GM21515 (cell line): ENCODE measurements around the gene PDXDC1.
"Not testable (repeated sequence)": the region's sequence is repeated elsewhere in the genome, so short reads cannot be mapped to it uniquely, and the experiment has no call there.

Experiments used
- ATAC-seq: cut with Tn5 transposase; IDR thresholded peaks from one replicate; pipeline ENCODE4 v1.9.1; 2021; ENCODE audit not compliant: unreplicated experiment

Gene PDXDC1

DNA sequence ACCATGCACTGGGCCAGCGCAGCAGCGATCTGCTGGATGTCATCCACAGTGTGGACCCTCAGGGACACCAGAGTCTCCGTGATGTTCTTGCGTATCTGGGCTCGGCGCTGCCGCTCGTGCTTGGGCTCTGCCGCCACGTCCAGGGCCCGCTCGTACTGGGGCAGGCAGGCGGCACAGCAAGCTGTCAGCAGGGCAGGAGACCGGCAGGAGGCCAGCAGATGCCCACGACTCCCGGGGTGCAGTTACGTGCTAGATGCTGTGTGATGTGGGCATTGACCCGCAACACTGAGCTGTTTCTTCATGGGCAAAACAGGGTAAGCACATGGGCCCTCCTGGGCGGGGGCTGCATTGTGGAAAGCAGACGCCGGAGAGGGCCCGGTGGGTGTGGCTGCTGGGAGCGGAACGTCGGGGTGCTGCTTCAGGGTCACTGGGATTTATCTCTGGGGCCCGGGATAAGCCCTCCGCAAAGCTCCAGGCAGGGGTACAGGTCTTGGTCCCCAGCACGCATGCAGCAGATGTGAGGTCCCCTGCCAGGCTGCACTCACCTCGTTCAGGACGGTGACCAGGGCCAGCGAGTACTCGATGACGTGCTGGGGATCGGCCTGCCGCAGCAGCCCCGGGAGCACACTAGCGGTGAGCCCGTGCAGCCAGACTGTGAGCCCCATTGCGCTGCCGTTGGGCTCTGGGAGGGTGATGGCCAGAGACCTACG, 158.0 kb downstream of the PDXDC1 start:
- not testable (repeated sequence) for ATAC-seq

DNA sequence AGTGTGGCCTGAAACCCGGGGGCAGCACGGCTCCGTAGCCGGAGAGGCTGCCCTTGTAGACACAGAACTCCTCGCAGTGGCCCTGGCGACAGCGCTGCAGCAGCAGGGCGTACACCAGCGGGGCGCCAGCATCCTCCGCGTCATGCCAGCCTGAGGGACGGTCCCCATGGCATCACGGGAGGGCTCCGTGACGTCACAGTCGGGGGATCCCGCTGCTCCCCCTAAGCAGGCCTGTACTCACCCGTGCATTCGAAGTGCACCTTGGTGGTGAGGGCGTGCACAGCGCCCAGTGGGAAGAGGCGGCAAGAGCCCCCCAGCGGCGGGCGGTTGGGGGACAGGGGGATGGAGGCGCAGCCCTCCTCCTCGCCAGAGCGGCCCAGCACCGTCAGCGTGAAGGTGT, 158.7 kb downstream of the PDXDC1 start:
- ATAC-seq: not testable (repeated sequence)

GRCh38 chr16:15134752-15135482, 160.1 kb downstream of the PDXDC1 start:
- ATAC-seq: not testable (repeated sequence)

DNA sequence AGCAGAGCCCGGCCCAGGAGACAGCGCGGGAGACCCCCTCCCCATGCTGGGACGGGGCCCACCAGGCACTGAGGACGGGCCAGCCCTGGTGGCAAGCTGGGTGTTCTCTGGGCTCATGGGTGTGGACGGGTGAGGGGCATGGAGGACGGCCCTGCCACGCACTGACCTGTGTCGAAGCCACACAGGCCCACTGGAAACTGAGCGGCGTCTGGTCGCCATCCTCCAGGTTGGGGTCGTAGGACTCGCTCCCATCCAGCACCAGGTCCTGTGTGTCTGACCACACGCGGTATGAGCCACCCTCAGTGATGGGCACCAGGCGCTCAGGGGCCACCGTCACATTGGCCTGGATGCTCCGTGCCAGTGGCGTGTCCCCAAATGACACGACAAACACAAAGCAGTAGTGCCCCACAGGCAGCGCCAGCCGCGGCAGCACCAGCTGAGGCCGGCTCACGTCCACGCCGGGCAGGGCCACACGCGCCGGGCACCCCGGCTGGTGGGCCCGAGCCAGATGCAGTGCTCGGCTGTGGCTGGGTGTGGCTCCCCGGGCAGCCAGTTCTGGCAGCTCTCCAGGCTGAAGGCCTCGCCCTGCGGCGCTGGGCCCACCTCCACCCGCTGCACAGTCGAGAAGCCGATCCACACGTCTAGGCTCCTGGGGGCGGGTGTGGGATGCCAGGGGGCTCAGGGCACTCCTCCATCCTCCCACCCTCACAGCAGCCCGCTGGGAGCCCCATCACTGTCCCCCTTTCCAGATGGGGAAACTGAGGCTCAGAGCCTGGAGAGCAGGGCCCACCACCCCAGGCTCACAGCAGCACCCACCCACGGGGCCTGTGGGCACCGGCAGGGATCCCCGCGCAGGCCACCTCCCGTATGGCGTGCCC, 160.9 kb downstream of the PDXDC1 start:
- ATAC-seq: not testable (repeated sequence)

DNA sequence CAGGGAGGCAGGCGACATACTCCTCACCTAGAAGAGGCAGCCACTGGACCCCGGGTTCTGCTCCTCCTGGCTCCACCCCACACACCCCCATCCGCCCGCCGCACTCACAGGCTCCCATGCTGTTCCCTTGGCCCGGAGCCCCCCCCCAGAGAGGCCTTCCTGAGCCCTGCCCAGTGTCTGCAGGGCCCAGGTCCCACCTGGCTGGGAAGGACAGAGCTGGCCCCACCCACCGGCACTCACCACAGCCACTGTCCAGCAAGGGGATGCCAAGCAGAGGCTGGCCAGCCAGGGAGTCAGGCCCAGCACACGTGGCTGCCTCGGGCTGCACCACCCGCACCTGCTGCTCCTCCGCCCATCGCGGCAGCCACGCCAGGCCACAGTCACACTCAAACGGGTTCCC, 162.7 kb downstream of the PDXDC1 start:
- not testable (repeated sequence) for ATAC-seq

GRCh38 chr16:15140444-15141365, 165.9 kb downstream of the PDXDC1 start:
- not testable (repeated sequence) for ATAC-seq

GRCh38 chr16:15141586-15141985, 166.8 kb downstream of the PDXDC1 start:
- no peak for ATAC-seq

GRCh38 chr16:15142107-15142890, 167.5 kb downstream of the PDXDC1 start:
- ATAC-seq: not testable (repeated sequence)

DNA sequence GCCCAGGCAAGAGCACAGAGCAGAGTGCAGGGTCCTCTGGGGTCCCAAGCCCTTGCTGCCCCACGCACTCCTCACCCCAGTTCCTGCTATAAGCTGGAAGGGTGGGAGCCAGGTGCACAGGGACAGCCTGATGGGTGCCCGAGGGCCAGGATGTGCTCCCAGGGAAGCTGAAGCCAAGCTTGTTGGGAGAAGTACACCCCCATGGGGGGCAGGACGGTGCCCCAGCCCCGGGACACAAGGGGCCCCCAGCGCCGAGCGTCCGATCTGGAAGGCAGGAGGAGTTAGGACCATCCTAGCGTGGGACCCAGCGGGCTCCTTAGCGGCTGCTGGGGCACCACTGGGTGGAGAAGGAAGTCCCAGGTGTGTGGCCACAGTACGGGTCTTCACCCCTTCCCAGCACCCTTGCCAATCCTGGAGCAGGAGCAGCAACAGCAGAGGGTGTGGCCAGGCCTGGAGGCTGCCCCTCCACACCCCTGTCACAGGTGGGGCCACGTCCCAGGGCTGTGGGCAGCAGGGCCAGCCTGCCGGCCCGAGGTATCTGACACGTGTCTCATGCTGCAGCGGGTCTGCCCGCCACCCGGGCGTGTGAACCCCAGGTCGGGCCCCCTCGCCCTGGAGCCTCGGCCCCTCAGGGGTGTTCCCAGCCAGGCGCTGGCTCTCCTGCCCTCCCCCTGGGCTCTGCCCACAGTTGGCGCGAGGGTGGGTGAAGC, 168.2 kb downstream of the PDXDC1 start:
- ATAC-seq: not testable (repeated sequence)

GRCh38 chr16:15143601-15144091, 168.8 kb downstream of the PDXDC1 start:
- ATAC-seq: not testable (repeated sequence)

- ATAC-seq: not testable (repeated sequence)
Measured at GRCh38 chr16:15144092-15144631, 169.3 kb downstream of the PDXDC1 start.

DNA sequence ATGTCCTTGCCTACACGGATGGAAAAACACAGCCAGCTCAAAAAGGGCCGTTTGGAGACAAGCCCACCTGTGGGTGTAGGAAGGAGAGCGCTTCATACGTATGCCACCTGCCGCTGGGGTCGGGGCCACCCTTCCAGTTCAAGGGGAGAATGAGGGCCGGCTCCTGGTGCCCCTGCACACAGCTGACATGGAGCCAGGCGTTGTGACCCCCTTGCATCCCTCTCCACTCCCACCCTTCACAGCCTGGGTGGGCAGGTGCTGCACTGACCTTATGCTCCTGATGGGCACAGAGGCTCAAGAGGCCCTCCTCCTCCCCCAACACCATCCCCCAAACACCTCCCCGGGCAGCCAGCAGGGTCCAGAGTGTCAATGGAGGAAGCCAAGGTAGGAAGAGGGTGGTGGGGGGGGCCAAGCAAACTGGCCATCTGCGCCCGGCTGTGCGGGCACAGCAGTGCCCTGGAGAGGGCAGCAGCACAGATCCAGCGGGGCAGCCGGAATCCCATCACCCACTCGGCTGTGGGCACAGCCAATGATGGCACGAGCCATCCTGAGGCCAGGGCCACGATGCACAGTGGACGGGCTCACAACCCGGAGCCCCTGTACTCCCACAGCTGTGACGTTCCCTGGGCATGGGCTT, 170.1 kb downstream of the PDXDC1 start:
- ATAC-seq: not testable (repeated sequence)

DNA sequence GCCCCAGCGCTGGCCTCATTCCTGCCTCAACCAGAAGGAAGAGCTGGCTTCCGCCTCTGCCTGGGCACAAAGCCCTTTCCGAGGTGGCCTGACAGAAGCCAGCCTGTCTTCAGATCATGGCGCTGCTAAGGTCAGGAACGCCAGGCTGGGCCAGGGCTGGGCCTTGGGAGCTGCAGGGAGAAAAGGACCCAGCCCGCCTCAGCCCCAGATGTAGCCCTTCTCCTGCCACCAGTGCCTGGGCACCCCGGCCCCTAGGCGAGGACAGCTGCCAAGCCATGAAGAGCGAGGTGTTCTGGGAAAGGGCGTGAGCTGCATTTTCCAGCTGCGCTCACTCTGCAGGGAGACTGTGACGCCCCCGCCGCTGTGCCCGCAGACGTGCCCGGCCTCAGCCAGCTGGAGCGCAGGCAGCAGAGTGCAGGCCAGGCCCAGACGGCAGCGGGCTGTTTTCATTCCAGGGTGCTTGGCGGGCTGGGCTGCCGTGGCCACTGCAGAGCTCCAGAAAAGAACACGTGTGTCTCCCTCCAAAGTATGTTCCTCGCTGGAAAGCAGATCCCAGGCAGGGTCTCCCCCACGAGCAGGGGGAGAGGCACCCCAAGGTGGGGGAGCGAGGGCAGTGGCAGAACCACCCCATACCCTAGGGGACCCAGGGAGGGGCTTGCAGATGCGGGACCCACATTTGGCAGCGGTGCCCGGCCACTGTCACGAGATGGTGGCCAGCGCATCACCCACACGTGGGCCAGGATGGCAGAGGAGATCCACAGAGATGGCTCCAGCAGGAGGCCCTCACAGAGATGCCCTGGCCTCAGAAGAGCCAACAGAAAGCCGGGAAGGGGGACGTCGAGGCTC, 170.8 kb downstream of the PDXDC1 start:
- ATAC-seq: not testable (repeated sequence)

DNA sequence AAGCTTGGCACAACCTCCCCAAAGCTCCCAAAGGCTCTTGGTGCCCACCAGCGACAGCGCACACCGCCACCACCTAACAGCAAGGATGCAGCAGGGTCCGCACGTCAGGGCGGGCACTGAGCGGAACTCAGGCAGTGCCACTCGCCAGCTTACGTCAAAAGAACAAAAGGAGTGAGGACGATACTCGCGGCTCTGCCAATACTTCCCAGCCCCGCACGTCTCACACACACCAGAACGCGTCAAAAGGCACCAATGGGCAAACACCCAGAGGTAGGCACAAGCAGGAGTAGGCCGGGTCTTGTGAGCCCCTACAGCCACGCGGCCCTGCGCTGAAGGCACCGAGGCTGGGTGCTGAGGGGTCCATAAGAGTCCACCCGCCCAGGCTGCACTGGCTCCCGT, 171.4 kb downstream of the PDXDC1 start:
- not testable (repeated sequence) for ATAC-seq

- not testable (repeated sequence) for ATAC-seq
Measured at GRCh38 chr16:15148831-15149230, 174.0 kb downstream of the PDXDC1 start.

GRCh38 chr16:15149260-15149659, 174.4 kb downstream of the PDXDC1 start:
- ATAC-seq: not testable (repeated sequence)

DNA sequence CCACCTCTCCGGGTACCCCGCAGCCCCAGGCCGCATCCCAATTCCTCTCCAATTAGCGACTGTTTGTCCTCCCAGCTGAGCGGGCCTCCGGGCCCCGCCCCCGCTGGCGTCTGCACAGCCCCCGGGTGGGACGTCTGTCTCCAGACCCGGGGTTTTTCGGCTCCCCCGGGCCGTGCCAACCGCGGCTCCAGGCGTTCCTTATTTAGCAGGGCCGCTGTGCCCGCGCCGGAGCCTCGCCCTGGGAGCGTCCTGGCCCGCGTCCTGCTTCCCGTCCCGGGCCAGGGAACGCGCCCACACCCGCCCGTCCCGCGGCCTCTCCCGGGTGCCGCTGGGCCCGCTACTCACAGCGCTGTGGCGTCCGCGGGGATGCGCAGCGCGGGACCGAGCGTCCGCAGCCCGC, 179.2 kb downstream of the PDXDC1 start:
- not testable (repeated sequence) for ATAC-seq
